ENCODE results near the gene PFKL.
"Not testable (repeated sequence)": the region's sequence is repeated elsewhere in the genome, so short reads cannot be mapped to it uniquely, and the experiment has no call there.

The PFKL gene

DNA sequence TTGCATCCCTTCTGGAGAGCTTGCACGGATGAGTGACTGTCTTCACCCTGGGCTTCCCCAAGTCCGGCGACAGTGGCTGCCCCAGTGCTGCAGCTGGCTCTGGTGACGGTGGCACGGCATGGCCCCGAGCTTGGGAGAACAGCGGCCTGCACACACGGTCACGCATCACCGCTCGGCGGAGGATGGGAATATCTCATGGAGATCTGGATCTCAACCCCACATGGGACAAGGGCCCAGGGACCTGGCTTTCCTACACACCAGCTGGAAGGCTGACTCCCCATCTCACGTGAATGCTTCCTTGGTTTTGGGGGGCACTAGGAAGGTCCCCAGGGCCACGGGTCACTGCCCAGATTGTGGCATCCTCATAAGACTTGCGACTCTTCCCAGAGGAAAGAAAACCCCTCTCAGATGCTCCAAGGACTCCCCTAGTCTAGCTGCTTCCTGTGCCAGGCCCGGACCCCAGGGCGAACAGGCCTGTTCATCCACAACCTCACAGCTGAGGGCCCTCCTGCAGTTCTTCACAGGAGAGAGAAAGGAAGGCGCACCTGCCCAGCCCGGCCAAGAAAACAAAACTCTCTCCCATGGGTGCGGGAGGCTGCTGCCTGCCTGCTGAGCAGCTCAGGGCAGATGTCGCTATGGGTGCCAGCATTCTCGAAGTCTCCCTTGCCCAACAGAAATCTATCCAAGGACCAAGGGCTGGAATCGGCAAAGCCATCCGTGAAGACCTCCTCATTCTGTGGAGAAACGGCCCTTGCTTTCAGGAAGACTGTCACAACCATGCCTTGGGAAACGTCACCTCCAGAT is 29.4 kb downstream of the PFKL start:
- DNase-seq = no peak

DNA sequence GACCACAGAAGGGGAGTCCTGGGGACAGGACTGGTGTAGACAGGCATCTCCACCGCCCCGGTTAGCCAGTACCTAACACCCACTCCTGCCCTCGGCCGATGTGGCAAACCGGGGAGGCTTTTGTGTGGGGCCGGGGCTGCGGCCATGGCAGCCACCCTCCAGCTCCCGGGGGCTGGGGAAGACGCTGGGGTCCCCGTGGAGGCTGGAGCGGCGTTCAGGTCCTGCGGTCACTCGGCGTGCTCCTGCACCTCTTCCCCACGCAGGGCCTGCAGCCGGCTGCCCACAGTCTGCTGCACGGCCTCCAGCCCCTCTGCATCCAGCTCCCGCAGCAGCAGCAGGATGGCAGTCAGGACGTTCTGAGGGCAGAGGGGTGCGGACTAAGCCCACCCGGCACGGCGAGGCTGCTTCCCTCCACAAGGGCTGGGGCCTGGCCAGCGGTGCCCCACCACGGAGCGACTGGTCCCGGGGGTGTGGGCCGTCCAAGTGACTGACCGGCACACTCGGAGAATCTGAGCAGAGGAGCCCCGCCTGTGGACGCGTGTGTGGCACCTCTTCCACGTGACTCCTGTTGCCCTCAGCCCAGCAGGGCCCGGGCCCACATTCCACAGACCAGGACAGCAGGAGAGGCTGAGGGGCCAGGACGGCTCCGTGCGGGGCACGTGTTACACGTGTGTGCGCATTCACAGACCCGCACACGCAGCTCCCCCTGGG is 30.3 kb downstream of the PFKL start:
- no peak for DNase-seq

DNA sequence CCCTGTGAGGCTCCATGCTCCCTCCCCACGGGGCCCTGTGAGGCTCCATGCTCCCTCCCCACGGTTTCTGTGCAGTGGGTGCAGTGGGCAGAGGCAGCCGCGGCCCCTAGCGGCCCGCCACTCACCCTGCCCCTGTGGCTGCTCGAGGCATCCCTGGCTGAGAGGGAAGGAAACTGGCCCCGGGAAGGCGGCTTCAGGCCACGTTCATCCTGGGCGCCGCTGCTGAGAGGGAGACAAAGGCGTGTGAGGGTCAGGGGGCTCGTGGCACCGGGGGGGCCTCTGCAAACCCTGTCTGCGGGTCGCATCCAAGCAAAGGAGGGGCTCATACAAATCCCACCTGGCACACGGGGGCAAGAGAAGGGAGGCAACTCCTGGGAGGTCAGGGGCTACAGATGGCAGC is 30.8 kb downstream of the PFKL start:
- DNase-seq = no peak

DNA sequence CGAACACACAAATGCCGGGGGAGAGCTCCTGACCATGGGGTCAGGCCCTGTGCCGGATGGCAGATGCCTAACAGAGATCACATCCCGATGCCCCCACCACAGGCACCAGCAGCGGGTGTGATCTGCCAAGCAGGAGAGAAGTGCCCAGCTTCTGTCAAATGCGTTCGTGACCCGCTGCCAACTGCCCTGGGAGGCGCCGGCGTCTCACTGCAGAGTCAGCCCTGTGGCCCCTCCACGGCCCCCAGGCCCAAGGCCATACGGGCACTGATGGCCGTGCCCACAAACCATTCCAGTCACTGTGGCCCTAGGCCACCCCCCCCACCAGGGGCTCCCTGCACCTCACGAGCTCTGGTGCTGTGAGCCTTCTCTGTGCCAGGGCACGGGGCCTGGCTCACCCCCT is 31.4 kb downstream of the PFKL start:
- DNase-seq = no peak

DNA sequence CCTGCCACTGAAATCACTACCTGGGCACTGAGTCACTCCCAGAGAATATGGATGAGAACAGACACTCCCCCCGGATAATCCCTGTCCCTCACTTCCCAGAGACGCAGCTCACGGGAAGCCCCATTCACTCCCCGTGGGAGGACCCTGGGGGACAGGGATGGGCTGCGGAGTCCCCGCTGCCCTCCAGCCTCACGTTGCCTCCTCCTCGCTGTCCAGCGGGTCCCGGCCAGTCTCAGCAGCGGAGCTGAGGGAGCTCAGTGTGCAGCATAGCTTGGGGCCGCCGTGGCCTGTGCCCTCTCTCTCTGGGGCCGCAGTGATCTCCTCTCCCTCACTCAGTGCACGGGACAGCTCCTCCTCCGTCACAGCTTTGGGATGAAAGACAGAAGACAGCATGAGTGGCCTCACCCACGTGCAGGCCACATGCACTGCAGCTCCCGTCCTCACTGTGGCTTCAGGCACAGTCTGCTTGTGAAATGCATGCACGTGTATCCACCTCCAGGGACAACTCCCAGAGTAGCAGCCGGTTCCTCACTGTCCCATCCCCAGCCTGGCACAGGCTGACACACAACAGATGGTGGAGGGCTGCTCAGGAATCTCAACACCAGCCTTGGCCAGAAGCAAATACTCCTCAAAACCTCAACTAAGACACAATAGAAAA is 31.9 kb downstream of the PFKL start:
- DNase-seq = no peak

DNA sequence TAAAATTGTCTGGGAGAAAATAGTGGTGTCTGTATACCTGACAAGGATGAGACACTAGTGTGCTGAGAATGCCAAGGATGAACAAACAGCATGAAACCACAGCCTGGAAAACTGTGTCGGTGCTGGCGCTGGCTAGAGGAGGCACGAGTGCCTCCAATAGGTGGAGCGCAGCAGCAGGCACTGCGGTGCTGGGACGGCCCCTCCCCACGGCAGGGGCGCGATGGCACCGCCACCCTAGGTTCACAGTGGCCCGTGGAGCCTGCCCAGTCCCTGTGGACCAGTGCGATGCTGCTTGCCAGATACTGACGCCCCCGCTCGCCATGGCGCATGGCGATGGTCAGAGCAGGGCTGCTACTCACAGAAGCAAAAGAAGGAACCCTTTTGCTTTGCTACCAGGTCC is 32.5 kb downstream of the PFKL start:
- no peak for DNase-seq

DNA sequence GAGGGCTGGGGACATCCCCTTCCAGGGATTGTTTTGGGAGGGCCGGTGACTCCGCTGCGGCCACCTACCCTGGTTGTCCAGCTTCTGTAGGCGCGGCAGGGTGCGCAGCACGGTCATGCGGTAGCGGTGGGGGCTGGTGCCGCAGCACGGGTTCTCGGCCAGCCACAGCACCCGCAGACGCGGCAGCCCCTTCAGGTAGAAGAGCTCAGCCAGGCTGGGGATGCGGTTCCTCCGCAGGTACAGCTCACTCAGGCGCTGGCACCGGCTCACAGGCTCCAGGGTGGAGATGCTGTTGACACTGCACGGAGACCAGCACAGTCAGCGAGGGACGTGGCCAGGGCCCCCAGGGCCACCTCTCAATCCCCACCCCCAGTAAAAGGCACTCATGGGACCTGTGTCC is 33.1 kb downstream of the PFKL start:
- DNase-seq = no peak

DNA sequence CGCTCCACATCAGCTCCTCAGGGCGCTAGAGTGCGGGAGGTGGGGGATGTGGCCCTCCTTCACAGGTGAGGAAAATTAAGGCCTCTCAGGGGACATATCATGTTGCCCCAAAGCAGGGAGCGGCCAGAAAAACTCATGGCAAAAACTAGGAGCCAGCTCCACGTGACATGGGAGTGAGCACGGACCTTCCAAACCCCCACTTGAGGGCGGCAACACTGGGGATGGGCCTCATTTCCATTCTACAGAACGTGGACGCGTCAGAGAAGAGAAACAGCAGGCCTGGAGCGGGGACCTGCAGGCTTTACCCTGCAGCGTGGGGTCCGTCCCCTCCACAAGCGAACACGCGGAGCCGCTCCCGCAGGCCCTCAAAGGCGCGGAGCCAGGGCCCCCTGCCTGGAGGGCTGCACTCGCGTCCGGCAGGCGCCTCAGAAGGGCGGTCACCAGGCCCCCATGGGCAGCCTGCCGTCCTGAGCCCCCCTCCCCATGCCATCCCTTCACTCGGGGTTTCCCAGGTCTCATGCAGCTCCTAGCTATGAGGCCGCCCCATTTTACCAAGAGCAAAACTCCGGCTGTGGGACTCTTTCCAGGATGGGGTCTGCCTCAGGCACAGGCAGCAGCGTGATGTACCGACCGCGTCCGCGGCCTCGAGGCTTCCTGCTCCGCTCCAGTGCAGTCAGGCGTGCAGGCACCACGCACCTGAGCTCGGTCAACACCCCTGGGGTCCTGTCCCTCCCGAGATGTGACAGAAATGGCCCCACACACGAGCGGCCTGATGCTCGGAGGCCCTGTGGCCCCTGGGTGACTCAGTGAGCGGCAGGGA is 33.9 kb downstream of the PFKL start:
- no peak for DNase-seq

DNA sequence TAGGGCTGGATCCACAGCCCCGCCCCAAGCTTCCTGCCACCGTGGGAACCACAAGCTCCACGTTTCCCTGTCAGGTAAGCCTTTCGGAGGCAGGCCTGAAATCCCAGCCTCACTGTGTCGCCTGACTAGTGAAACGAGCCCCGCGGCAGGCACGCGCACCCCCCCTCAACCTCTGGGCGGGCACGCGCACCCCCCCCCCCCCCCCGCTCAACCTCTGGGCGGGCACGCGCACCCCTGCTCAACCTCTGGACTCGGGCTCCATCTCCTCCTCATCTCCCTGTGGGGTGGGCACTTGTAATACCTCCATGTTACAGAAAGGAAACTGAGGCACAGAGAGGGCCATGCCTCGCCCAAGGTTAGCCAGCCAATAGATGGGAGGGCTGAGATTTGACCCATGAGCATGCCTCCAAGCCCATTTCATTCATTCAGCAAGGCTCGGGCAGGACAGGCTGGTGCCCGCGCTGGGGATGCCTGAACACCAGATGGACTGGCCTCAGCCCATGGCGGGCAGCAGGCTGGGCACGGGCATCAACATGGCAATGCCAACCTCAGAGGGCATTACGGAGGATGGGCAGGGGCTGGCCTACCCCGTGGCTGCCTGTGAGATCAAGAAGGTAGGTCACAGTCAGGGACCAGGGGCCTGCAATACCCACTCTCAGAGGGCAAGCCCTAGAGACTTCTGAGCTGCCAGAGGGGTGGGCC is 34.6 kb downstream of the PFKL start:
- no peak for DNase-seq

DNA sequence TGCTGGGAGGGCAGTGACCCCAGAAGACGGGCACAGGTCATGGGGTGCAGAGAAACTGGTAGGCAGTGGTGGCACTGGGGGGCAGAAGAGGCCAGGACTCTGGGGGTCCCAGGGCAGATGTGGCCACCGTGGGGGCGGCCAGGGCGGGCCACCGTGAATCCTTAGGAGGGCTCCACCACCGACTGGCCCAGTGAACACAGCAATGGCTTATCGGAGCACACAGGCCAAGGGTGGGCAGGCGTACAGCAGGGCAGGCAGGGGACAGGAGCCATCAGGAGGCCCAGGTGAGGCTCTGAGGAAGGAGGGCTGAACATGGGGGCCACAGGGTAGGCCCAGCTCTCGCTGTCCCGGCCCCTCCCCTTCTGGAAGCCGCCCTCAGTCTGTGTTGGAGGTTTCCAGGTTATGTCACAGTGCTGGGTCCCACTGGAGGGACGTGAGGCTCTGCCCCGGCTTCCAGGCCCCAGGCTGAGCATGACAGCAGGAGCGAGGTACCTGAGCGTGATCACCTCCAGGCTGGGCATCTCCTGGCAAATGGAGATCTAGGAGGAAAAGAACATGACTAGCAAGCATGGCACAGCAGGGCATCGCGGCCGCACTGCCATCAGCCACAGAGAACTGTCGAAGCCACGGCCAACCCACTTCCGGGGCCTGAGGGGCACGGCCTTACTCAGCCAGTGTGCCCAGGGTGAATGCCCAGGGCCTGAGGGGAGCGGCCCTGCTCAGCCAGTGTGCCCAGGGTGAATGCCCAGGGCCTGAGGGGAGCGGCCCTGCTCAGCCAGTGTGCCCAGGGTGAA is 35.6 kb downstream of the PFKL start:
- no peak for DNase-seq

DNA sequence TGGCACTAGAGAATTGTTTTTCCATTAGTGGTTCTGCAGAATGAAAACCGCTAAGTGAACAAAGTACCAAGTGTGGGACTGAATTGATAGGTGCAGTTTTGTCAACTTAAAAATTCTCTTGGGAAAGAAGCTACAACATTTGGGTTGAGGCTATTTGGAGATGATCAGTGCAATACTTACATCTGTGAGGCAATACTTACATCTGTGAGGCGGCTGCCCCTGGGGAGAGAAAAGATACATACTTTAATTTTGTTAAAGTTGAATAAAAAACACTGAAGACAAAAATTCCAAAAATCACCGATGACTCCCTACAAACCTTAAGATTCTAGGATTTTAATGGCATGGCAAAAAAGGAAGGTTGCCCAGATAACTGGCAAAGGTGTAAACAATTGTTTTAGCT is 37.6 kb downstream of the PFKL start:
- no peak for DNase-seq

DNA sequence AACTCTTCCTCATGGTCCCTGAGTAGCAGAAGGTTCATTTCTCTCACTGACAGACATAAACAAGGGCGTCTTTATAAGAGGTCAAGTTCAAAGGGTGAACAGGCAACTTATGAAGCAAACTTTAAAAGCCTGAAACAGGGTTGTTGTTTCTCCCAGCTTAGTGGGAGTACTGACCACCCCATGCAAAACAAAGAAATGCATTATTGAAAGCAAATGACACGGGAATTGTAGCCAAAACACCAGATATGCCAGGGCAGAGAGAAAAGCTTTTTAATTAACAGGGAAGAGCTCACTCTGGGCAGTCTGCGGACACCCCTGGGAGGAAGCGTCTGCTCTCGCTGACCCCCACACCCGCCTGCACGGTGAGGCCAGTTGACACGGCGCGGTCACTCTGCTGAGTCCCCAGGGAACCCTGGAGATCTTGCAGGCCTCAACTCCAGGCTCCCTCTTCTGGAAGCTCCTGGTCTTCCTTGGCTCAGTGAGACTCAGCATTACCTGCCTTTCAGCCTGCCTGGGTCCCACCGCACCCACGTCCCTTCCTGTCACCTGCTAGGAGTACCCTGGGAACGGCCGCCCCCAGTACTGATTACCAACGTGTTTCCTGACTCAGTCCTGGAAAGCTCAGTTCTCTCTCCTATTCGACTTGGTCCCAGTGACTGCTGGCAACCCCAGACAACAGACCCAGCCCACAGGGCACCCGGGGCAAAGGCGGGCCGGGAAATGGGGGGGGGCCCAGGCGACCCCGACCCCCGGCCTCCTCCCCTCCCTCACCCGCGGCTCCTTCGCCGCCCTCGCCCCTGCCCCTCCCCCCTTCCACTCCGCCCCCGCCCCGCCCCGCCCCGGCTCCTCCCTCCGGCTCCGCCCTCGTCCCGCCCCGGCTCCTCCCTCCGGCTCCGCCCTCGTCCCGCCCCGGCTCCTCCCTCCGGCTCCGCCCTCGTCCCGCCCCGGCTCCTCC is 38.4 kb downstream of the PFKL start:
- DNase-seq = peak; percentile 48

DNA sequence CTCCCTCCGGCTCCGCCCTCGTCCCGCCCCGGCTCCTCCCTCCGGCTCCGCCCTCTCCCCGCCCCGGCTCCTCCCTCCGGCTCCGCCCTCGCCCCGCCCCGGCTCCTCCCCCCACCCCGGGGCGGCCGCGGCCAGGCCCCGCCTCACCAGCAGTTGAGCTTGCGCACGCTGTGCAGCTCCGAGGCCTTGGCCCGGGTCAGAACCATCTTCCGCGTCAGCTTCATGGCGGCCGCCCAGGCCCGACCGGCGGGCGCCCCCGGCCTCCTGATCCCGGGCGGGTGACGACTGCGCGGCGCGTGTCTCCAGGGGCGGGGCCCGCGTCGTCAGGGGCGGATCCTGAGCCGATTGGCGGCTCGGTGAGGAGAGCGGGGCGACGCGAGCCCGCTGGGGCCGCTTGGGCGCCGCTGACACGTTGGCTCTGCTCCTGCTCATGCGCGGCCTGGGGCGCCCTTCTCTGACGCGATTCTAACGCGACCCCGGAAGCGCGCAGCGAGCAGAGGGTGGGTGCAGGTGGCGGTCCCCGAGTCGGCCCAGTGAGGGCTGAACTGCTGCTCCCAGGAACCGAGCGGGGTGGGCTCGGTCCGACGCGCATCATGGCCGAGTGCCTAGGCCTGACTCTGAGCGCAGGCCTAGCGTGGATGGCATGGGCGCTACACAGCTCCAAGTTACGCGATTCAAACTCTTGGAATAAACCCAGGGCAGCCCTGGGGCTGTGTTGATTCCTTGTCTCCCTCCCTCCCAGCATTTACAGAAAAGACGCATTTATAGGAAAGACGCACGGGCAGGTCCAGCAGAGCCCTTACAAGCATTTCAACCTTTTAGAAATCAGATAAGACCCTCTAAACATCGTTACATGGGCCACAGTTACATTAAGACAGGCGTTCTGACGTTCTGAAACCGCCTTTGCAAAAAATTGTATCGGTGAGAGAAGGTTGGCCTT is 39.4 kb downstream of the PFKL start, which contains the start of gene CFAP410:
Gene CFAP410 (minus strand): TSS at position 420 of the 940 bp plus-strand sequence. CDS start 196 bp downstream, at position 224.
- peak; percentile 95 for DNase-seq

DNA sequence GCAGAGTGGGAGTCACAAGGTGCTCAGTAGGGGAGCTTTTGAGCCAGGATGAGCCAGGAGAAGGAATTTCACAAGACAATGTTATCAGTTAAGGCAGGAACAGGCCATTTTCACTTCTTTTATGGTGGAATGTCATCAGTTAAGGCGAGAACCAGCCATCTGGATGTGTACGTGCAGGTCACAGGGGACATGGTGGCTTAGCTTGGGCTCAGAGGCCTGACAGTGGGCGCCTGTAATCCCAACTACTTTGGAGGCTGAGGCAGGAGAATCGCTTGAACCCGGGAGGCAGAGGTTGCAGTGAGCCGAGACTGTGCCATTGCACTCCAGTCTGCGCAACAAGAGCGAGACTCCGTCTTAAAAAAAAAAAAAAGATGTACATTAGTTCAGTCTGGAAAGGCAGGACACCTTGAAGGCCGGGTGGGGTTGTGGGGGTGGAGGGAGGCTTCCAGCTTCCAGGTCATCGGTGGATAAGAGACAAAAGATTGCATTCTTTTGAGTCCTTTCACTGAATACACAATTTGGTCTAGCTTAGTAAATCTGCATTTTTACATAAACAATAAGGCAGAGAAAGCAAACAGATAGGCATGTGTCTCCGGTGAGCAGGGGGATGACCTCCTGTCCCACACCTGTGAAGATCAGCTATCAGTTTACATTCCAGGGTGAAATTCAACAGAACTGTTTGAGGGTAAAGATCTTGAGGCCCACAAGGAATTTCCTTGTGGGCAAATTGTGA is 42.0 kb downstream of the PFKL start:
- not testable (repeated sequence) for DNase-seq

DNA sequence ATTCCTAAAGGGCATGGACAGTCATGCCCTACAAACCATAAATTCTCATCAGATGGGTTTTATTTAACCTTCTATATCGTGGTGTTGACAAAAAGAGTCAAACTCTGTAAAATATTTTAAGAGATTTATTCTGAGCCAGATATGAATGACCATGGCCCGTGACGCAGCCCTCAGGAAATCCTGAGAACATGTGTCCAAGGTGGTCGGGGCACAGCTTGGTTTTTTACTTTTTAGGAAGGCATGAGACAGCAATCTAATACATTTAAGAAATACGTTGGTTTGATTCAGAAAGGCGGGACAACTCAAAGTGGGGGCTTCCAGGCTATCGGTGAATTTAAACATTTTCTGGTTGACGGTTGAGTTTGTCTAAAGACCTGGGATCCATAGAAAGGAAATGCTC is 43.1 kb downstream of the PFKL start:
- DNase-seq = not testable (repeated sequence)

DNA sequence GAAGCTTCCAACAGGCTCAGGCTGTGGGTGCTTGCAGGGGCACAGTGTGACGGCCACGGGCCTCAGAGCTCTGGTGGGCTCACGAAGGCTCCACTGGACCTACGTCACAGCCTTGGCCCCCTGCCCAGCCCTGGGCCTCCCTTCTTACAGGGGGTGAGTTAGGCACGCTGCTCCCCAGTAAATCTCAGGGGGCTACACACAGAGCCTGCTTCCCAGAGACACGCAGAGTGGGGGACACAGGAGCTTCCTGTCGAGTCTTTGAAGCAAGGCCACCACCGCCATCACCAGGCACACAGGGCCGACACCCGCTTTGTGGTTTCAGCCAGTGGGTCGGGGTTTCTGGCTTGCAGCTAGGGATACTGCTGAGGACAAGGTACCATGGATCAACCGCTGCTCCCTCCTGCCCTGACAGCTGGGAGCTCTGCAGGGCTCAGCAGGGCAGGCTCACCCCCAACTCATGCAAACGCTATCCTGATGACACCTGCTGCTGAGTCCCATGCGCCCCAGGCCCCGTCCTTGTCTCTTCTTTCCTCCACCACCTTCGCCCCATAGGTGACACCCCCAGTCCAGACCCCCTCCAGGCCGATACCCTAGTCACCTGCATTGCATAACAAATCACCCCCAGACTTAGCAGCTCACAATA is 44.8 kb downstream of the PFKL start:
- no peak for DNase-seq

DNA sequence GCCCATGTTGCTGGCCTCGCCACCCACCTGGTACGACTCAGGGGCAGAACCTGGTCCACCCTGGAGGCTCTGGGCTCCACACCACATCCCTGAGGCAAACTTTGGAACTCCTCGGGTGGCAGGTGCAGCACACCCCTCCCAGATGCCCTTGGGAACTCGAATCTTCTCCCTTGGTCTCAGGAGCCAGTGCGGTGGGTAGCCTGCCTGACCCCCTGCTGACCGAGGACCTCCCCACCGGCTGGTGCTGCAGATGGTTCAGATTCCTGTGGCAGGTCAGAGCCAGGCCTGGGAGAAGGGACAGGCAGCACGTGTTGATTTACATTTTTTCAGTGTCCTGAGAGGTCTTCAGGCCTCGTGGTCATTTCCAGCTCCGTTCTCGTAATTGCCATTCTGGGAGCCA is 45.6 kb downstream of the PFKL start:
- no peak for DNase-seq
